H4 (cell line): ENCODE data around the gene ZNF248. TPM values are rescaled to one million over a fixed set of nuclear protein-coding genes. Genes with fewer than 3 reads are reported as not detected.
A peak's percentile ranks its signal among the peaks of the same experiment; 100 is the strongest.

Experiments used
- DNase-seq: peaks from one replicate; pipeline ENCODE4 v3.0.0-alpha.2; 2015; ENCODE audit warnings: low spot score
- total RNA-seq: library from RNA; depleted of rRNA; stranded (reverse); fragments of >200 nt; shearing (Covaris generic); gene quantifications from 2 replicates; pipeline ENCODE4 v1.2.3, GENCODE V29; 2014

The ZNF248 gene
- total RNA-seq, 1 experiment from 2014 or later = 3.3 TPM

- DNase-seq = no peak
These were observed 36.2 kb downstream of the ZNF248 start for GRCh38 chr10:37821237-37821636.

- no peak for DNase-seq
These were observed 37.6 kb downstream of the ZNF248 start for GRCh38 chr10:37819797-37820196.

GRCh38 chr10:37816290-37816689 is 41.1 kb downstream of the ZNF248 start:
- no peak for DNase-seq

- DNase-seq = no peak
These were observed 43.6 kb downstream of the ZNF248 start for GRCh38 chr10:37813763-37814162.

GRCh38 chr10:37812290-37812689 is 45.1 kb downstream of the ZNF248 start:
- no peak for DNase-seq

GRCh38 chr10:37803269-37803668 is 54.1 kb downstream of the ZNF248 start:
- no peak for DNase-seq

- no peak for DNase-seq
These were observed 55.9 kb downstream of the ZNF248 start for GRCh38 chr10:37801557-37801956.

- no peak for DNase-seq
These were observed 63.0 kb downstream of the ZNF248 start for GRCh38 chr10:37794305-37794976.

- no peak for DNase-seq
These were observed 67.8 kb downstream of the ZNF248 start for GRCh38 chr10:37789590-37789989.

- DNase-seq = no peak
These were observed 72.7 kb downstream of the ZNF248 start for GRCh38 chr10:37784678-37785077.

GRCh38 chr10:37780536-37780935 is 76.9 kb downstream of the ZNF248 start:
- no peak for DNase-seq

- DNase-seq = no peak
These were observed 80.4 kb downstream of the ZNF248 start for GRCh38 chr10:37777056-37777455.

- no peak for DNase-seq
These were observed 81.8 kb downstream of the ZNF248 start for GRCh38 chr10:37775612-37776011.

- no peak for DNase-seq
These were observed 83.1 kb downstream of the ZNF248 start for GRCh38 chr10:37774351-37774750.

GRCh38 chr10:37765216-37765615 is 92.2 kb downstream of the ZNF248 start:
- no peak for DNase-seq

- DNase-seq = no peak
These were observed 94.3 kb downstream of the ZNF248 start for GRCh38 chr10:37763132-37763531.

GRCh38 chr10:37762287-37762686 is 95.1 kb downstream of the ZNF248 start:
- DNase-seq = no peak

- no peak for DNase-seq
These were observed 96.6 kb downstream of the ZNF248 start for GRCh38 chr10:37760817-37761216.

- no peak for DNase-seq
These were observed 99.3 kb downstream of the ZNF248 start for GRCh38 chr10:37758074-37758473.

GRCh38 chr10:37754538-37755323 is 102.7 kb downstream of the ZNF248 start:
- peak; percentile 16 for DNase-seq

GRCh38 chr10:37752334-37752875 is 105.0 kb downstream of the ZNF248 start:
- DNase-seq = no peak

- DNase-seq = no peak
These were observed 109.2 kb downstream of the ZNF248 start for GRCh38 chr10:37748170-37748569.

GRCh38 chr10:37747081-37747480 is 110.3 kb downstream of the ZNF248 start:
- DNase-seq = no peak
